Gastroesophageal sphincter (tissue), 3 donors: Measurements from ENCODE around the gene PLAC8L1.

Experiments
- EP300 ChIP-seq: sonication (generic); formaldehyde crosslinking; IDR thresholded peaks from one replicate; pipeline ENCODE4 v1.6.1; 2017; ENCODE audit warnings: antibody characterized with exemption, mild to moderate bottlenecking
- POLR2A ChIP-seq, 2 donors: fragments of 450-650 bp; IDR thresholded peaks; one replicate each; pipeline ENCODE4 v1.6.1; 2017; ENCODE audit warnings: antibody characterized with exemption in 2 of 2, mild to moderate bottlenecking in 2 of 2, moderate library complexity in 1 of 2
- POLR2AphosphoS5 ChIP-seq: sonication (generic); formaldehyde crosslinking; IDR thresholded peaks from one replicate; pipeline ENCODE4 v1.6.1; 2017; ENCODE audit warnings: antibody characterized with exemption
- TF ChIP-seq, protein P1 (sequence below), 4 experiments: fragments of 200-600 bp in 2 of 4; fragments of 450-650 bp in 2 of 4; sonication (generic) in 1 of 4; IDR thresholded peaks; one replicate each; pipeline ENCODE4 v1.5.1; 2017 to 2019; ENCODE audit warnings: antibody characterized with exemption in 4 of 4, mild to moderate bottlenecking in 2 of 4, moderate library complexity in 2 of 4

DNA sequence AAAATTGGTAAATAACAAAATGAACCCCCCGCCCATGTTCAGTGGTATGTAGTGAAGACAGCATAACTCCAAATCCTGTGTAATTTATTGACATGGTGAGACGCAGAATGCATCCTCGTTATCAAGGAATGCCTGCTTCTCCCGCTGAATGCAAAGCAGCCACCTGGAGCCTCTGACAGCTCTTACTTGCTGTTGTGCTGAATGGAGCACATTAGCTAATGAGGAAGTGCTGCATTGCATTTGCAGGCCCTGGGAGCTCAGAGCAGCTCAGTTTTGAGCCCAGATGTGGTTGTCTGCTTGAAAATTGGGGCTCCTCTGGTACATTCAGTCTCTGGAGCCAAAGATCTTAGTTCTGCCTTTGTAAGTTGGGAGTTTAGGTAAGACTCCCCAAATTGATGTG lies 28.9 kb downstream of the PLAC8L1 start:
- TF ChIP-seq POLR2A (IDR thresholded peaks at IDR 0.05), result no peak
- TF ChIP-seq, protein P1, sequence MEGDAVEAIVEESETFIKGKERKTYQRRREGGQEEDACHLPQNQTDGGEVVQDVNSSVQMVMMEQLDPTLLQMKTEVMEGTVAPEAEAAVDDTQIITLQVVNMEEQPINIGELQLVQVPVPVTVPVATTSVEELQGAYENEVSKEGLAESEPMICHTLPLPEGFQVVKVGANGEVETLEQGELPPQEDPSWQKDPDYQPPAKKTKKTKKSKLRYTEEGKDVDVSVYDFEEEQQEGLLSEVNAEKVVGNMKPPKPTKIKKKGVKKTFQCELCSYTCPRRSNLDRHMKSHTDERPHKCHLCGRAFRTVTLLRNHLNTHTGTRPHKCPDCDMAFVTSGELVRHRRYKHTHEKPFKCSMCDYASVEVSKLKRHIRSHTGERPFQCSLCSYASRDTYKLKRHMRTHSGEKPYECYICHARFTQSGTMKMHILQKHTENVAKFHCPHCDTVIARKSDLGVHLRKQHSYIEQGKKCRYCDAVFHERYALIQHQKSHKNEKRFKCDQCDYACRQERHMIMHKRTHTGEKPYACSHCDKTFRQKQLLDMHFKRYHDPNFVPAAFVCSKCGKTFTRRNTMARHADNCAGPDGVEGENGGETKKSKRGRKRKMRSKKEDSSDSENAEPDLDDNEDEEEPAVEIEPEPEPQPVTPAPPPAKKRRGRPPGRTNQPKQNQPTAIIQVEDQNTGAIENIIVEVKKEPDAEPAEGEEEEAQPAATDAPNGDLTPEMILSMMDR (IDR thresholded peaks at IDR 0.05), result no peak
- TF ChIP-seq EP300, result no peak
- no peak for TF ChIP-seq POLR2AphosphoS5
